HCT116 (cell line): Measurements from ENCODE around the gene NXN. TPM values are rescaled to one million over a fixed set of nuclear protein-coding genes. Genes with fewer than 3 reads are reported as not detected.

Source experiments
- ATAC-seq: fragments of 200-7000 bp; cut with Tn5 transposase; 2 replicates; pipeline ENCODE4 v1.9.1; 2020; ENCODE audit warnings: mild to moderate bottlenecking, moderate library complexity
- BruUV-seq: library from RNA; stranded (reverse); fragments of 400-500 nt; replicated peaks from 2 replicates; lab custom pipeline; 2021; lab: Mats Ljungman, UMichigan
- CTCF ChIA-PET: fragments of 300-600 bp; sonication (Branson Sonifier 250); formaldehyde crosslinking; loops from one replicate; lab custom pipeline; 2021; ENCODE audit warnings: antibody characterized with exemption; lab: Charles Lee
- POLR2A ChIA-PET: fragments of 300-600, 350-600 bp; sonication (Branson Sonifier 250); formaldehyde crosslinking; loops from one replicate; lab custom pipeline; 2021; ENCODE audit warnings: antibody characterized with exemption; lab: Charles Lee
- RAD21 ChIA-PET, 2 experiments: fragments of 300-600 bp; sonication (Branson Sonifier 250); formaldehyde crosslinking; loops; one replicate each; lab custom pipeline; 2023; ENCODE audit warnings: low total read pairs in 2 of 2; ENCODE audit not compliant: uncharacterized antibody in 2 of 2, unreplicated experiment in 2 of 2, low non-redundant PET in 1 of 2; lab: Charles Lee
- DNase-seq: peaks from one replicate; pipeline ENCODE4 v3.0.0-alpha.2; 2010; ENCODE audit warnings: low read depth, low spot score
- H2AFZ ChIP-seq: fragments of 200-600 bp; shearing (Covaris generic), sonication (generic); 2 replicates; pipeline ENCODE4 v1.6.1; 2017; ENCODE audit warnings: low read depth, mixed run types, mixed read lengths, antibody characterized with exemption, low read length; ENCODE audit not compliant: poor library complexity, severe bottlenecking
- H3K27ac ChIP-seq: 2 replicates; pipeline ENCODE4 v1.5.1; 2012; ENCODE audit warnings: low read depth, low read length
- H3K27me3 ChIP-seq: fragments of 200-600 bp; sonication (generic); 2 replicates; pipeline ENCODE4 v1.6.1; 2016; ENCODE audit warnings: mixed run types, low read length, mixed read lengths; ENCODE audit not compliant: insufficient read depth
- H3K36me3 ChIP-seq, 2 experiments: fragments of 200-500 bp in 1 of 2; fragments of 200-600 bp in 1 of 2; sonication (Bioruptor generic) in 1 of 2; sonication (generic) in 1 of 2; 2 replicates each; pipeline versions ENCODE4 v1.5.1 to v1.6.1; 2014 to 2016; ENCODE audit warnings: low read length in 2 of 2, inconsistent platforms in 1 of 2, mixed read lengths in 1 of 2, mixed run types in 1 of 2; ENCODE audit not compliant: insufficient read depth in 2 of 2, control insufficient read depth in 1 of 2
- H3K4me1 ChIP-seq, 2 experiments: fragments of 200-600 bp in 1 of 2; sonication (generic) in 1 of 2; 2 replicates each; pipeline versions ENCODE4 v1.5.1 to v1.6.1; 2012 to 2017; ENCODE audit warnings: low read length in 2 of 2, inconsistent platforms in 1 of 2, mild to moderate bottlenecking in 1 of 2, mixed read lengths in 1 of 2, mixed run types in 1 of 2, moderate library complexity in 1 of 2; ENCODE audit not compliant: insufficient read depth in 2 of 2, control insufficient read depth in 1 of 2
- H3K4me2 ChIP-seq: fragments of 200-600 bp; sonication (generic); 2 replicates; pipeline ENCODE4 v1.6.1; 2017; ENCODE audit warnings: mixed run types, low read length, mixed read lengths
- H3K4me3 ChIP-seq, 2 experiments: fragments of 200-600 bp in 1 of 2; sonication (generic) in 1 of 2; replicated peaks in 1 of 2; 2 replicates each; pipeline ENCODE4 v1.5.1; 2011 to 2016; ENCODE audit warnings: low read length in 2 of 2, control low read depth in 1 of 2, low read depth in 1 of 2, mild to moderate bottlenecking in 1 of 2, mixed read lengths in 1 of 2, mixed run types in 1 of 2
- H3K79me2 ChIP-seq: fragments of 200-600 bp; sonication (generic); 2 replicates; pipeline ENCODE4 v1.6.1; 2017; ENCODE audit warnings: mild to moderate bottlenecking, mixed run types, low read length, moderate library complexity, mixed read lengths; ENCODE audit not compliant: insufficient read depth
- H3K9ac ChIP-seq: fragments of 200-600 bp; sonication (generic); 2 replicates; pipeline ENCODE4 v1.6.1; 2016; ENCODE audit warnings: low read length, mixed read lengths
- H3K9me2 ChIP-seq: fragments of 200-600 bp; sonication (generic), shearing (Covaris generic); 2 replicates; pipeline ENCODE4 v1.6.1; 2017; ENCODE audit warnings: mixed run types, mild to moderate bottlenecking, moderate library complexity; ENCODE audit not compliant: insufficient read depth
- H3K9me3 ChIP-seq, 2 experiments: fragments of 200-500 bp in 1 of 2; fragments of 200-600 bp in 1 of 2; sonication (Bioruptor generic) in 1 of 2; sonication (generic) in 1 of 2; 2 replicates each; pipeline ENCODE4 v1.6.1; 2014 to 2017; ENCODE audit warnings: low read length in 2 of 2, mixed read lengths in 2 of 2, inconsistent platforms in 1 of 2, low read depth in 1 of 2, mild to moderate bottlenecking in 1 of 2, mixed run types in 1 of 2, moderate library complexity in 1 of 2; ENCODE audit not compliant: control insufficient read depth in 1 of 2, insufficient read depth in 1 of 2
- H4K20me1 ChIP-seq: fragments of 200-600 bp; sonication (generic), shearing (Covaris generic); 2 replicates; pipeline ENCODE4 v1.6.1; 2017; ENCODE audit warnings: mixed run types, mild to moderate bottlenecking, moderate library complexity; ENCODE audit not compliant: insufficient read depth
- ATF3 ChIP-seq: IDR thresholded peaks from 2 replicates; pipeline ENCODE4 v1.6.1; 2012
- CBX3 ChIP-seq: IDR thresholded peaks from 2 replicates; pipeline ENCODE4 v1.6.1; 2012; ENCODE audit warnings: low read depth
- CEBPB ChIP-seq: IDR thresholded peaks from 2 replicates; pipeline ENCODE4 v1.6.1; 2012; ENCODE audit warnings: low read depth
- CTCF ChIP-seq, 3 experiments: fragments of 200-600 bp in 1 of 3; sonication (generic) in 1 of 3; IDR thresholded peaks in 2 of 3; conservative IDR thresholded peaks in 1 of 3; 2 replicates each; pipeline ENCODE4 v1.5.1; 2012 to 2017; ENCODE audit warnings: low read depth in 2 of 3, low read length in 2 of 3, antibody characterized with exemption in 1 of 3, borderline replicate concordance in 1 of 3, control low read depth in 1 of 3, mild to moderate bottlenecking in 1 of 3, mixed read lengths in 1 of 3, mixed run types in 1 of 3, moderate library complexity in 1 of 3; ENCODE audit not compliant: insufficient read depth in 1 of 3
- EGR1 ChIP-seq: IDR thresholded peaks from 2 replicates; pipeline ENCODE4 v1.6.1; 2012; ENCODE audit warnings: low read depth
- ELF1 ChIP-seq: IDR thresholded peaks from 2 replicates; pipeline ENCODE4 v1.6.1; 2012; ENCODE audit warnings: low read depth, borderline replicate concordance
- EZH2 ChIP-seq: fragments of 200-600 bp; sonication (generic); IDR thresholded peaks from 2 replicates; pipeline ENCODE4 v1.6.1; 2017; ENCODE audit warnings: antibody characterized with exemption, mixed run types
- EZH2phosphoT487 ChIP-seq: fragments of 200-600 bp; IDR thresholded peaks from 2 replicates; pipeline ENCODE4 v1.6.1; 2018; ENCODE audit warnings: antibody characterized with exemption, borderline replicate concordance
- FOSL1 ChIP-seq: IDR thresholded peaks from 2 replicates; pipeline ENCODE4 v1.6.1; 2012; ENCODE audit warnings: low read depth
- JUND ChIP-seq: IDR thresholded peaks from 2 replicates; pipeline ENCODE4 v1.6.1; 2012
- MAX ChIP-seq: IDR thresholded peaks from 2 replicates; pipeline ENCODE4 v1.6.1; 2012
- POLR2A ChIP-seq: IDR thresholded peaks from 2 replicates; pipeline ENCODE4 v1.7.0; 2011; ENCODE audit warnings: borderline replicate concordance; ENCODE audit not compliant: insufficient read depth, insufficient read length; ENCODE audit errors: extremely low read depth
- POLR2AphosphoS5 ChIP-seq: IDR thresholded peaks from 2 replicates; pipeline ENCODE4 v1.6.1; 2011; ENCODE audit warnings: mild to moderate bottlenecking, low read depth, low read length, moderate library complexity
- RAD21 ChIP-seq: IDR thresholded peaks from 2 replicates; pipeline ENCODE4 v1.6.1; 2012; ENCODE audit warnings: low read depth, mild to moderate bottlenecking
- REST ChIP-seq: IDR thresholded peaks from 2 replicates; pipeline ENCODE4 v1.6.1; 2012; ENCODE audit warnings: low read depth
- SIN3A ChIP-seq: IDR thresholded peaks from 2 replicates; pipeline ENCODE4 v1.6.1; 2012; ENCODE audit warnings: low read depth
- SP1 ChIP-seq: IDR thresholded peaks from 2 replicates; pipeline ENCODE4 v1.6.1; 2012; ENCODE audit warnings: low read depth
- SRF ChIP-seq: IDR thresholded peaks from 2 replicates; pipeline ENCODE4 v1.6.1; 2012; ENCODE audit warnings: low read depth
- ZFX ChIP-seq: fragments of 450-650 bp; IDR thresholded peaks from 2 replicates; pipeline ENCODE4 v1.6.1; 2017
- intact Hi-C: fragments of 100-400 bp; cut with micrococcal nuclease; formaldehyde crosslinking; loops from 2 replicates; pipeline ENCODE4 v1.10.0; 2022
- total RNA-seq: library from RNA; stranded (reverse); gene quantifications from one replicate; pipeline ENCODE4 v1.2.1, GENCODE V29; 2021; ENCODE audit not compliant: unreplicated experiment

The NXN gene
- total RNA-seq, 1 experiment from 2014 or later: 83.7 TPM

GRCh38 chr17:814371-814770 lies 165.2 kb downstream of the NXN start (continued):
- no peak for TF ChIP-seq CTCF (IDR thresholded peaks at IDR 0.05 in 2 of 3, conservative IDR thresholded peaks at IDR 0.05 in 1 of 3; ENCODE audit: borderline replicate concordance in 1 of 3, insufficient read depth in 1 of 3, low read depth in 2 of 3, low read length in 2 of 3)
- no peak for TF ChIP-seq POLR2AphosphoS5
- no peak for TF ChIP-seq SIN3A
- TF ChIP-seq POLR2A: no peak
- TF ChIP-seq ELF1: no peak
- TF ChIP-seq FOSL1: no peak
- TF ChIP-seq MAX: no peak
- no peak for TF ChIP-seq EZH2phosphoT487
- TF ChIP-seq EGR1: no peak
- TF ChIP-seq SRF: no peak

- Histone ChIP-seq H3K4me2 (no peak overlapping the region), H3K4me1 (no peaks in the 10 kb centered on the region), H3K4me3 (no peak overlapping the region), H3K79me2 (peaks cover 11% of the 10 kb centered on the region; the same call in 1 of the 2 replicates), H3K9me3 (no peaks in the 10 kb centered on the region), H3K36me3 (peaks cover 9 to 10% of the 10 kb centered on the region in 2 experiments; a peak in 3 of 4 replicates), H4K20me1 (no peaks in the 10 kb centered on the region), H3K27ac (no peak overlapping the region), H2AFZ (no peak overlapping the region), H3K9me2 (no peaks in the 10 kb centered on the region), H3K9ac (no peak overlapping the region), H3K27me3 (no peaks in the 10 kb centered on the region)
- ChIA-PET CTCF (no interaction called here), RAD21 (no interaction called here), POLR2A (no interaction called here)
- DNase-seq: no peak
- ATAC-seq: no peak
- no TSS peak for BruUV-seq
- intact Hi-C loops: no loop called here
- TF ChIP-seq REST (no peak), FOSL1 (no peak), CEBPB (no peak), ATF3 (no peak), ZFX (no peak), SRF (no peak), RAD21 (no peak), EZH2 (no peak), CBX3 (no peak), SP1 (no peak), POLR2A (no peak), POLR2AphosphoS5 (no peak), MAX (no peak), JUND (no peak)
Measured at GRCh38 chr17:812638-813204, 166.9 kb downstream of the NXN start.
